ENCODE results near the gene EPHB2.

- TF ChIP-seq, protein P1, sequence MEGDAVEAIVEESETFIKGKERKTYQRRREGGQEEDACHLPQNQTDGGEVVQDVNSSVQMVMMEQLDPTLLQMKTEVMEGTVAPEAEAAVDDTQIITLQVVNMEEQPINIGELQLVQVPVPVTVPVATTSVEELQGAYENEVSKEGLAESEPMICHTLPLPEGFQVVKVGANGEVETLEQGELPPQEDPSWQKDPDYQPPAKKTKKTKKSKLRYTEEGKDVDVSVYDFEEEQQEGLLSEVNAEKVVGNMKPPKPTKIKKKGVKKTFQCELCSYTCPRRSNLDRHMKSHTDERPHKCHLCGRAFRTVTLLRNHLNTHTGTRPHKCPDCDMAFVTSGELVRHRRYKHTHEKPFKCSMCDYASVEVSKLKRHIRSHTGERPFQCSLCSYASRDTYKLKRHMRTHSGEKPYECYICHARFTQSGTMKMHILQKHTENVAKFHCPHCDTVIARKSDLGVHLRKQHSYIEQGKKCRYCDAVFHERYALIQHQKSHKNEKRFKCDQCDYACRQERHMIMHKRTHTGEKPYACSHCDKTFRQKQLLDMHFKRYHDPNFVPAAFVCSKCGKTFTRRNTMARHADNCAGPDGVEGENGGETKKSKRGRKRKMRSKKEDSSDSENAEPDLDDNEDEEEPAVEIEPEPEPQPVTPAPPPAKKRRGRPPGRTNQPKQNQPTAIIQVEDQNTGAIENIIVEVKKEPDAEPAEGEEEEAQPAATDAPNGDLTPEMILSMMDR (IDR thresholded peaks at IDR 0.05), result no peak
- TF ChIP-seq POLR2A (IDR thresholded peaks at IDR 0.05), result no peak
Measured at GRCh38 chr1:22863766-22864165, 153.1 kb downstream of the EPHB2 start.
